Natural killer cell (primary cell): Measurements from ENCODE around the gene FTO. TPM values are rescaled to one million over a fixed set of nuclear protein-coding genes. Genes with fewer than 3 reads are reported as not detected.
A peak's percentile ranks its signal among the peaks of the same experiment; 100 is the strongest.

Experiments used
- ATAC-seq, 3 donors: fragments of 150-1000 bp in 2 of 3; fragments of 200-7000 bp in 1 of 3; cut with Tn5 transposase; 1 replicate in 1 of 3; 2 replicates in 2 of 3; pipeline ENCODE4 v1.10.0; 2021; ENCODE audit warnings: mild to moderate bottlenecking in 2 of 3, moderate library complexity in 2 of 3
- DNase-seq, 2 donors: peaks; one replicate each; pipeline versions ENCODE4 v3.0.0 to v3.0.0-alpha.2; 2013 to 2021; ENCODE audit warnings: mixed read lengths in 1 of 2
- H3K27ac ChIP-seq: one replicate; pipeline ENCODE4 v1.5.1; 2013; ENCODE audit warnings: mild to moderate bottlenecking, low read length
- H3K27me3 ChIP-seq: one replicate; pipeline ENCODE4 v1.6.1; 2013; ENCODE audit warnings: low read length; ENCODE audit not compliant: control insufficient read depth, insufficient read depth
- H3K36me3 ChIP-seq: one replicate; pipeline ENCODE4 v1.6.1; 2013; ENCODE audit warnings: low read length; ENCODE audit not compliant: control insufficient read depth, insufficient read depth
- H3K4me1 ChIP-seq: one replicate; pipeline ENCODE4 v1.6.1; 2013; ENCODE audit warnings: low read length; ENCODE audit not compliant: control insufficient read depth, insufficient read depth
- H3K4me3 ChIP-seq: one replicate; pipeline ENCODE4 v1.5.1; 2013; ENCODE audit warnings: low read length
- H3K9me3 ChIP-seq: one replicate; pipeline ENCODE4 v1.6.1; 2013; ENCODE audit warnings: low read length; ENCODE audit not compliant: control insufficient read depth, insufficient read depth
- H3K27ac Mint-ChIP-seq, 2 donors: one replicate each; pipeline ENCODE4 v1.8.0; 2022; ENCODE audit warnings: mild to moderate bottlenecking in 2 of 2, mixed read lengths in 2 of 2, moderate library complexity in 1 of 2
- H3K27me3 Mint-ChIP-seq, 2 donors: one replicate each; pipeline ENCODE4 v1.8.0; 2022; ENCODE audit warnings: low read depth in 2 of 2, mixed read lengths in 2 of 2
- H3K36me3 Mint-ChIP-seq: one replicate; pipeline ENCODE4 v1.8.0; 2022; ENCODE audit warnings: mixed read lengths
- H3K4me1 Mint-ChIP-seq, 2 donors: one replicate each; pipeline ENCODE4 v1.8.0; 2022; ENCODE audit warnings: mixed read lengths in 2 of 2
- H3K4me3 Mint-ChIP-seq: one replicate; pipeline ENCODE4 v1.8.0; 2022; ENCODE audit warnings: mild to moderate bottlenecking, moderate library complexity, mixed read lengths
- H3K9me3 Mint-ChIP-seq, 2 donors: one replicate each; pipeline ENCODE4 v1.8.0; 2022; ENCODE audit warnings: mixed read lengths in 2 of 2
- CTCF ChIP-seq: fragments of 200-600 bp; IDR thresholded peaks from one replicate; pipeline ENCODE4 v1.8.0; 2022; ENCODE audit warnings: antibody characterized with exemption
- WGBS: methylation state at CpG from one replicate; pipeline ENCODE4 v1.1.7; 2013; ENCODE audit warnings: missing lambda C conversion rate; ENCODE audit not compliant: insufficient coverage; 5-methylcytosine and 5-hydroxymethylcytosine counted together
- intact Hi-C: fragments of 100-400 bp; cut with micrococcal nuclease; formaldehyde crosslinking; loops from one replicate; pipeline ENCODE4 v1.14.2; 2022
- total RNA-seq, 4 donors: library from RNA; stranded (reverse); fragments of 120-200 nt in 1 of 4; gene quantifications; one replicate each; pipeline versions ENCODE4 v1.2.3 to v1.2.4, GENCODE V29; 2013 to 2022

FTO gene
- total RNA-seq, 3 donors from 2014 or later (not counting 1 experiment from before 2014, with no cell fraction given), result 55.4 to 70.5 (median 55.4) TPM

DNA sequence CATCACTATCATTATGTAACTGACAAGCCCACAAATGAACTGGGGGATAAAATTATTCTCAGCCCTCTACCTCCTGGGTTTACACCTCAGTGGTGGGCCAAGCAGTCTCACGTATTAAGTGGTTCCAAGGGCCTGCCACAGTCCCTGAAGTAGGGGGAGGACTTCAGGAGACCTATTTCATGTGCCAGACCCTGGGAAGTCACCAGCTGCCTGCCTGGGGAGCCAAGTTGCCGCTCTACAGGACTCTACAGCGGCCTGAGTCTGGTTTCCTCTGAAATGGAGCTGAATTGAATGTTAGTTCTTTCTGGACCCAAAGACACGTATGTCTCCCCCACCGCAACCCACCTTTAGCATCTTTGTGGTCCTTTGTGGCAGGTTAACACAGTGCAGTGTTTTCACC, 395.7 kb downstream of the FTO start:
- Histone ChIP-seq H3K36me3 (no peaks in the 10 kb centered on the region), H3K9me3 (no peaks in the 10 kb centered on the region), H3K27me3 (no peaks in the 10 kb centered on the region), H3K27ac (no peak overlapping the region), H3K4me1 (no peaks in the 10 kb centered on the region), H3K4me3 (no peak overlapping the region)
- no peaks in the 10 kb centered on the region for H3K36me3 Mint-ChIP-seq
- H3K9me3 Mint-ChIP-seq, result no peaks in the 10 kb centered on the region
- intact Hi-C loops, result no loop called here
- WGBS, result 87% methylated on average over 5 of the region's 5 CpGs
- H3K4me1 Mint-ChIP-seq, result peaks cover 0 to 6% of the 10 kb centered on the region in 2 donors
- DNase-seq (no peak), ATAC-seq (no peak)
- no peak for TF ChIP-seq CTCF
- H3K27me3 Mint-ChIP-seq, result no peaks in the 10 kb centered on the region
- H3K27ac Mint-ChIP-seq, result no peak overlapping the region
- H3K4me3 Mint-ChIP-seq, result no peak overlapping the region

DNA sequence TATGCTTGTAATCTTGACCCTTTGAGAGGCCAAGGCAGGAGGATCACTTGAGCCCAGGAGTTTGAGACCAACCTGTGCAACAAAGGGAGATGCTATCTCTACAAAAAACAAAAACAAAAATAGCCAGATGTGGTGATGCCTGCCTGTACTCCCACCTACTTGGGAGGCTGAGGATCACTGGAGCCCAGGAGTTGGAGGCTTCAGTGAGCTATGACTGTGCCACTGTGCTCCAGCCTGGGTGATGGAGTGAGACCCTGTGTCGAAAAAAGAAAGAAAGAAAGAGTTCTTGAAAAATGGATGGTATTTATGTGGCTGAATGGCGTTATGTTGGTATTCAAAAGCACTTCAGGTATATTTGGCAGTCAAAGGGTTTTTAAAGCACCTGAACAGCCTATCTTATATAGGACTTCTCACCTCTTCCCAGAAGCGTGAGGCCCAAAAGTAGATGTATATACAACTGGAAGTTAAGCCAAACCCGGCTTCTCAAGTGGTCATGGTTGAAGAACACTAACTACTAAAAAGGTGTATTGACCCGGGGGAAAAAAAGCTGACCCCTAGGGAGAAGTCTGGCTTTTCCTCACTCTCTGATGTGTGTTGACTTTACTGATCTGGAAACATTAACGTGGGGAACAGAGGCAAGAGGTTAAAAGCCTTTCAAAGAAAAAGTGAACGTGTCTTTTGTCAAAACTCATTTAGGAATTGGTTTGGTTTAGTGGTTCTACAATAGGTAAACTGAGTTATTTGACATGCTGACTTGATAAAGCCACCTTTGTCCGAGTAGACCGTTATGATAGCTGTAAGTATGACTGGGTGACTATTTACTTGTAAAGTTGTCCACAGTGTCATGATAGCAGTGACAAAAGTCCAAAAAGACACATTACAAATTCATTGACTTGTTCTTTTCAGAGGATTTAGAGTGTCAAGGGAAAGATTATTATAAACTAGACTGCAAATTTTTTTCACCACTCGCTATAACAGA, 399.2 kb downstream of the FTO start:
- Mint-ChIP-seq H3K27ac (no peak overlapping the region), H3K9me3 (no peaks in the 10 kb centered on the region), H3K4me3 (no peak overlapping the region), H3K36me3 (no peaks in the 10 kb centered on the region), H3K4me1 (peaks cover 6 to 11% of the 10 kb centered on the region in 2 donors), H3K27me3 (no peaks in the 10 kb centered on the region)
- WGBS, result 88% methylated on average over 9 of the region's 10 CpGs
- H3K36me3 ChIP-seq, result no peaks in the 10 kb centered on the region
- H3K4me3 ChIP-seq, result no peak overlapping the region
- H3K27me3 ChIP-seq, result no peaks in the 10 kb centered on the region
- intact Hi-C loops, result no loop called here
- no peak for DNase-seq
- no peak for ATAC-seq
- H3K27ac ChIP-seq, result no peak overlapping the region
- H3K9me3 ChIP-seq, result no peaks in the 10 kb centered on the region
- H3K4me1 ChIP-seq, result no peaks in the 10 kb centered on the region
- TF ChIP-seq CTCF, result no peak

GRCh38 chr16:54106057-54106456, 402.1 kb downstream of the FTO start:
- H3K27ac Mint-ChIP-seq, result no peak overlapping the region
- peak; percentile 49 to 74 (median 66) for ATAC-seq

More at GRCh38 chr16:54106057-54106456, 402.1 kb downstream of the FTO start:
- Mint-ChIP-seq H3K4me3 (no peak overlapping the region), H3K36me3 (no peaks in the 10 kb centered on the region), H3K9me3 (no peaks in the 10 kb centered on the region), H3K4me1 (peaks cover 6 to 11% of the 10 kb centered on the region in 2 donors), H3K27me3 (no peaks in the 10 kb centered on the region)
- H3K4me3 ChIP-seq, result no peak overlapping the region
- WGBS, result 73% methylated on average over 5 of the region's 5 CpGs
- no peaks in the 10 kb centered on the region for H3K9me3 ChIP-seq
- H3K27me3 ChIP-seq, result no peaks in the 10 kb centered on the region
- no peaks in the 10 kb centered on the region for H3K4me1 ChIP-seq
- TF ChIP-seq CTCF, result no peak
- no peak overlapping the region for H3K27ac ChIP-seq
- no peak for DNase-seq
- intact Hi-C loops, result no loop called here
- no peaks in the 10 kb centered on the region for H3K36me3 ChIP-seq
